ENCODE data around the gene UBE2J1. TPM values are rescaled to one million over a fixed set of nuclear protein-coding genes. Genes with fewer than 3 reads are reported as not detected.

UBE2J1 gene
- total and polyA plus RNA-seq, 9 of the 15 experiments (the other 6 are each of a cell fraction or from before 2014, with no cell fraction given): 11.6 to 32.6 (median 22.0) TPM

GRCh38 chr6:89385846-89386245, 33.3 kb upstream of the UBE2J1 start:
- Histone ChIP-seq H3K9me1 (ENCODE audit: control insufficient read depth, insufficient read depth, low read length) (no peaks in the 10 kb centered on the region), H3K27me3 (ENCODE audit: control insufficient read depth in 2 of 2, insufficient read depth in 2 of 2, low read length in 2 of 2) (peaks cover 20 to 37% of the 10 kb centered on the region in 2 experiments; a peak in 4 of 5 replicates), H4K20me1 (replicated peaks; ENCODE audit: control insufficient read depth, insufficient read depth, low read length) (no peaks in the 10 kb centered on the region), H2AFZ (ENCODE audit: low read depth, low read length) (no peak overlapping the region), H3K9ac (ENCODE audit: insufficient read depth in 1 of 2, low read depth in 2 of 2, low read length in 2 of 2) (no peak overlapping the region), H3K9me3 (replicated peaks; ENCODE audit: control insufficient read depth, insufficient read depth, low read depth, low read length) (no peaks in the 10 kb centered on the region), H3K4me2 (ENCODE audit: insufficient read depth, low read length) (no peak overlapping the region), H3K27ac (ENCODE audit: extremely low read depth, low read depth, low read length) (no peak overlapping the region), H3K4me1 (replicated peaks in 1 of 2; ENCODE audit: control insufficient read depth in 2 of 2, insufficient read depth in 2 of 2, low read length in 2 of 2) (no peaks in the 10 kb centered on the region), H3K4me3 (no peak overlapping the region), H3K36me3 (ENCODE audit: control insufficient read depth, insufficient read depth, low read length) (no peaks in the 10 kb centered on the region), H3K79me2 (ENCODE audit: control insufficient read depth, insufficient read depth, low read length) (no peaks in the 10 kb centered on the region)
- DNase-seq (ENCODE audit: extremely low read depth in 1 of 4, low spot score in 3 of 4) (no peak), FAIRE-seq (no peak), ATAC-seq (no peak)
- POLR2A ChIA-PET: interaction anchor here (1.0 kb wide), 1 partner anchor 14 kb away, joined by 3 read pairs; no protein-coding TSS in a partner anchor
- BruUV-seq (replicated peaks): no TSS peak
- WGBS (ENCODE audit: insufficient coverage, low coverage, missing lambda C conversion rate): 1% methylated on average over 7 of the region's 7 CpGs
- in situ Hi-C loops (cut with MboI) (no loop called here), intact Hi-C loops (cut with micrococcal nuclease) (no loop called here)
- TF ChIP-seq POU5F1 (IDR thresholded peaks at IDR 0.05; ENCODE audit: borderline replicate concordance, low read depth, low read length, partially characterized antibody): no peak
- CTCF ChIA-PET (ENCODE audit: low intra/inter-chr PET ratio): no interaction called here

DNA sequence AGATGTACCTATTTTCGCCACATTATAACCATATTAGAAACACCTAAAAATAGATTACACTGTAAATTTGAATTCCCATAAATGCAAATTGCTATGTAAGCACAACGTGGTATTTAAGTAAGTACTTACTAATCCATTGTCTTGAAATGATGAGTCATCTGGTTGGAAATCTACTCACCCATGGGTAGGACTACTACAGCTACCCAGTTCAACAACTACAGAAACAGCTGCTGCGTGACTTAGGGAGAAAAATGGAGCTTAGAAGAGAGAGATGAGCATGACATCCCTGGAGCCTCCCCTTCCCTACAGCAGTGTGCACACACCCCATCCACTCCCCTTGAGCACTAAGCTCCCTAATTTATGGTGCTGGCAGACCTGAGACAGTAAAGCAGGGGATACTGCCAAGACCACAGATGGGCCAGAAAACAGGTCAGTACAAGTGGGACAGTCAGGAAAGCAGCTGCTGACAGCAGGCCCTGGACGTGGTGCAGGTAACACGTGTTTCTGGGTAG, 32.7 kb upstream of the UBE2J1 start:
- H3K9ac ChIP-seq (ENCODE audit: insufficient read depth in 1 of 2, low read depth in 2 of 2, low read length in 2 of 2): no peak overlapping the region
- ChIA-PET CTCF (ENCODE audit: low intra/inter-chr PET ratio) (no interaction called here), POLR2A (interaction anchor here (1.0 kb wide), 1 partner anchor 13 kb away, joined by 3 read pairs; no protein-coding TSS in a partner anchor)
- ATAC-seq: no peak
- no peaks in the 10 kb centered on the region for H3K9me3 ChIP-seq (replicated peaks; ENCODE audit: control insufficient read depth, insufficient read depth, low read depth, low read length)
- no peak overlapping the region for H3K4me3 ChIP-seq
- no peak for FAIRE-seq
- H3K36me3 ChIP-seq (ENCODE audit: control insufficient read depth, insufficient read depth, low read length): no peaks in the 10 kb centered on the region
- no peaks in the 10 kb centered on the region for H3K4me1 ChIP-seq (replicated peaks in 1 of 2; ENCODE audit: control insufficient read depth in 2 of 2, insufficient read depth in 2 of 2, low read length in 2 of 2)
- DNase-seq (ENCODE audit: extremely low read depth in 1 of 4, low spot score in 3 of 4): no peak
- H3K27ac ChIP-seq (ENCODE audit: extremely low read depth, low read depth, low read length): no peak overlapping the region
- H3K27me3 ChIP-seq (ENCODE audit: control insufficient read depth in 2 of 2, insufficient read depth in 2 of 2, low read length in 2 of 2): peaks cover 22 to 43% of the 10 kb centered on the region in 2 experiments; a peak in 4 of 5 replicates
- no peaks in the 10 kb centered on the region for H3K9me1 ChIP-seq (ENCODE audit: control insufficient read depth, insufficient read depth, low read length)
- no peaks in the 10 kb centered on the region for H3K79me2 ChIP-seq (ENCODE audit: control insufficient read depth, insufficient read depth, low read length)
- H3K4me2 ChIP-seq (ENCODE audit: insufficient read depth, low read length): no peak overlapping the region
- no peak overlapping the region for H2AFZ ChIP-seq (ENCODE audit: low read depth, low read length)
- WGBS (ENCODE audit: insufficient coverage, low coverage, missing lambda C conversion rate): 2% methylated on average over 5 of the region's 5 CpGs
- no peaks in the 10 kb centered on the region for H4K20me1 ChIP-seq (replicated peaks; ENCODE audit: control insufficient read depth, insufficient read depth, low read length)
- no TSS peak for BruUV-seq (replicated peaks)
- intact Hi-C loops (cut with micrococcal nuclease) (no loop called here), in situ Hi-C loops (cut with MboI) (no loop called here)
- TF ChIP-seq C11orf30 (IDR thresholded peaks at IDR 0.05; ENCODE audit: low read depth): peak; percentile 57
- TF ChIP-seq BACH1 (tag; IDR thresholded peaks at IDR 0.05): no peak
- TF ChIP-seq ATF3 (IDR thresholded peaks at IDR 0.05): peak; percentile 22; the same call in 1 of the 2 replicates
- no peak for TF ChIP-seq ATF3 (CRISPR knock-in tag; conservative IDR thresholded peaks at IDR 0.05)
- TF ChIP-seq BMI1 (IDR thresholded peaks at IDR 0.05; ENCODE audit: low read length): no peak
- TF ChIP-seq RFX1 (IDR thresholded peaks at IDR 0.05): no peak
- peak; percentile 84 for TF ChIP-seq ZNF316 (IDR thresholded peaks at IDR 0.05)
- TF ChIP-seq NFE2 (IDR thresholded peaks at IDR 0.05; ENCODE audit: low read depth): 0 out of 2 replicates have a peak, but pooled peaks have one; percentile 19
- no peak for TF ChIP-seq TFAP4 (CRISPR knock-in tag; IDR thresholded peaks at IDR 0.05; ENCODE audit: borderline replicate concordance)
- TF ChIP-seq MAFG (tag; conservative IDR thresholded peaks at IDR 0.05): peak; percentile 70
- no peak for TF ChIP-seq SMARCA4 (IDR thresholded peaks at IDR 0.05)
- TF ChIP-seq, protein P1, sequence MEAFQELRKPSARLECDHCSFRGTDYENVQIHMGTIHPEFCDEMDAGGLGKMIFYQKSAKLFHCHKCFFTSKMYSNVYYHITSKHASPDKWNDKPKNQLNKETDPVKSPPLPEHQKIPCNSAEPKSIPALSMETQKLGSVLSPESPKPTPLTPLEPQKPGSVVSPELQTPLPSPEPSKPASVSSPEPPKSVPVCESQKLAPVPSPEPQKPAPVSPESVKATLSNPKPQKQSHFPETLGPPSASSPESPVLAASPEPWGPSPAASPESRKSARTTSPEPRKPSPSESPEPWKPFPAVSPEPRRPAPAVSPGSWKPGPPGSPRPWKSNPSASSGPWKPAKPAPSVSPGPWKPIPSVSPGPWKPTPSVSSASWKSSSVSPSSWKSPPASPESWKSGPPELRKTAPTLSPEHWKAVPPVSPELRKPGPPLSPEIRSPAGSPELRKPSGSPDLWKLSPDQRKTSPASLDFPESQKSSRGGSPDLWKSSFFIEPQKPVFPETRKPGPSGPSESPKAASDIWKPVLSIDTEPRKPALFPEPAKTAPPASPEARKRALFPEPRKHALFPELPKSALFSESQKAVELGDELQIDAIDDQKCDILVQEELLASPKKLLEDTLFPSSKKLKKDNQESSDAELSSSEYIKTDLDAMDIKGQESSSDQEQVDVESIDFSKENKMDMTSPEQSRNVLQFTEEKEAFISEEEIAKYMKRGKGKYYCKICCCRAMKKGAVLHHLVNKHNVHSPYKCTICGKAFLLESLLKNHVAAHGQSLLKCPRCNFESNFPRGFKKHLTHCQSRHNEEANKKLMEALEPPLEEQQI (IDR thresholded peaks at IDR 0.05): no peak
- TF ChIP-seq ZNF134 (CRISPR knock-in tag; conservative IDR thresholded peaks at IDR 0.05): no peak
